ENCODE measurements around the gene AADACL3. TPM values are rescaled to one million over a fixed set of nuclear protein-coding genes. Genes with fewer than 3 reads are reported as not detected.
"Not testable (repeated sequence)": the region's sequence is repeated elsewhere in the genome, so short reads cannot be mapped to it uniquely, and the experiment has no call there.

Gene AADACL3
- total and polyA plus RNA-seq, 5 experiments from 2014 or later = not detected

GRCh38 chr1:12728391-12728790 lies 12.5 kb downstream of the AADACL3 start:
- DNase-seq (no peak), ATAC-seq (no peak)
- Mint-ChIP-seq H3K27me3 (peaks cover 23 to 65% (median 42%) of the 10 kb centered on the region in 5 donors), H3K9me3 (peaks cover 0 to 50% (median 28%) of the 10 kb centered on the region in 9 donors), H3K4me1 (no peaks in the 10 kb centered on the region), H3K4me3 (no peak overlapping the region), H3K36me3 (peaks cover 0 to 12% (median 6%) of the 10 kb centered on the region in 3 donors), H3K27ac (peak overlapping the region in 1 of 10 donors; percentile 2)
- POLR2A ChIA-PET = no interaction called here

GRCh38 chr1:12730156-12730555 lies 14.2 kb downstream of the AADACL3 start:
- DNase-seq (no peak), ATAC-seq (no peak)
- POLR2A ChIA-PET = no interaction called here
- Mint-ChIP-seq H3K27me3 (peaks cover 34 to 67% (median 47%) of the 10 kb centered on the region in 5 donors), H3K4me1 (no peaks in the 10 kb centered on the region), H3K36me3 (peaks cover 0 to 12% (median 8%) of the 10 kb centered on the region in 3 donors), H3K9me3 (peaks cover 0 to 56% (median 32%) of the 10 kb centered on the region in 9 donors), H3K4me3 (no peak overlapping the region), H3K27ac (no peak overlapping the region)

- H3K27me3 Mint-ChIP-seq = peaks cover 40 to 67% (median 51%) of the 10 kb centered on the region in 5 donors
- POLR2A ChIA-PET, H3K4me1 Mint-ChIP-seq, H3K27ac Mint-ChIP-seq, ATAC-seq, H3K4me3 Mint-ChIP-seq, DNase-seq: not testable (repeated sequence)
- peaks cover 0 to 62% (median 36%) of the 10 kb centered on the region in 9 donors for H3K9me3 Mint-ChIP-seq
- H3K36me3 Mint-ChIP-seq = peaks cover 0 to 18% (median 13%) of the 10 kb centered on the region in 3 donors
Observed at GRCh38 chr1:12731084-12731483, 15.2 kb downstream of the AADACL3 start.

DNA sequence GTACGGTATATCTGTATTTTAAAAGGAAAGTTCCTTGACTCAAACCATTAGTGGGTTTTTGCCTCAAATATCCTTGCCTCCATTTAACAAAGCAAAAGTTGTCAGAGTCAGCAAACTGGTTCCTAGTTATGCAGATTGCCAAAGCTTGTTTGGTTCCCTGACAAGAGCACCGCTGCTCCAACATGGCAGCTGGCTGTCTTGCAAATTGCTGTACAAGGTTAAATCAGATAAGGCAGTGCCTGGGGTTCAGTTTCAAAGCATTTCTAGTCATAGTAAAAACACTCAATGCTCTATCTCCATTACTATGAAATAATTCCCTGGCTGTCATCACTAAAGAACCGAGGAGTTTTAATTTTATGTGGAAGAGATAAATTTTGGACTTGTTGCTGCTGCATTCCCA lies 18.7 kb downstream of the AADACL3 start:
- Mint-ChIP-seq H3K27me3 (peaks cover 43 to 76% (median 53%) of the 10 kb centered on the region in 5 donors), H3K9me3 (peaks cover 0 to 62% (median 40%) of the 10 kb centered on the region in 9 donors), H3K4me1 (no peaks in the 10 kb centered on the region), H3K27ac (peak overlapping the region in 1 of 10 donors; percentile 20), H3K4me3 (no peak overlapping the region), H3K36me3 (peaks cover 0 to 34% (median 22%) of the 10 kb centered on the region in 3 donors)
- DNase-seq = no peak
- POLR2A ChIA-PET = no interaction called here
- no peak for ATAC-seq

DNA sequence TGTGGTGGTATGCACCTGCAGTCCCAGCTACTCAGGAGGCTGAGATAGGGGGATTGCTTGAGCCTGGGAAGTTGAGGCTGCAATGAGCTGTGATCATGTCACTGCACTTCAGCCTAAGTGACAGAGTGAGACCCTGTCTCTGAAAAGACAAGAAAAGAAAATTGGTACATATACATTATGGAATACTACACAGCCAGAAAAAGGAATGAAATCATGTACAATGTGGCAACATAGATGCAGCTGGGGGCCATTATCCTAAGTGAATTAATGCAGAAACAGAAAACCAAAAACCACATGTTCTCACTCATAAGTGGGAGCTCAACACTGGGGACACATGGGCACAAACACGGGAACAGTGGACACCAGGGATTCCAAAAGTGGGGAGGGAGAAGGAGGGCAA lies 23.0 kb downstream of the AADACL3 start:
- no peak overlapping the region for H3K4me3 Mint-ChIP-seq
- H3K36me3 Mint-ChIP-seq = peaks cover 0 to 23% (median 16%) of the 10 kb centered on the region in 3 donors
- POLR2A ChIA-PET = no interaction called here
- no peak overlapping the region for H3K27ac Mint-ChIP-seq
- H3K9me3 Mint-ChIP-seq = peaks cover 0 to 22% (median 15%) of the 10 kb centered on the region in 9 donors
- DNase-seq (no peak), ATAC-seq (no peak)
- no peaks in the 10 kb centered on the region for H3K4me1 Mint-ChIP-seq
- peaks cover 19 to 58% (median 44%) of the 10 kb centered on the region in 5 donors for H3K27me3 Mint-ChIP-seq

GRCh38 chr1:12739613-12740012 lies 23.7 kb downstream of the AADACL3 start:
- H3K4me3 Mint-ChIP-seq = no peak overlapping the region
- H3K36me3 Mint-ChIP-seq = peaks cover 0 to 23% (median 16%) of the 10 kb centered on the region in 3 donors
- POLR2A ChIA-PET = no interaction called here
- H3K27me3 Mint-ChIP-seq = peaks cover 24 to 58% (median 42%) of the 10 kb centered on the region in 5 donors
- H3K27ac Mint-ChIP-seq = no peak overlapping the region
- H3K9me3 Mint-ChIP-seq = peaks cover 0 to 18% (median 14%) of the 10 kb centered on the region in 9 donors
- ATAC-seq (no peak), DNase-seq (no peak)
- no peaks in the 10 kb centered on the region for H3K4me1 Mint-ChIP-seq

- no peak for DNase-seq
- peaks cover 29 to 58% (median 36%) of the 10 kb centered on the region in 5 donors for H3K27me3 Mint-ChIP-seq
- peaks cover 2 to 13% (median 3%) of the 10 kb centered on the region in 3 donors for H3K36me3 Mint-ChIP-seq
- ATAC-seq = no peak
- POLR2A ChIA-PET = no interaction called here
- H3K27ac Mint-ChIP-seq = no peak overlapping the region
- peaks cover 0 to 13% (median 10%) of the 10 kb centered on the region in 9 donors for H3K9me3 Mint-ChIP-seq
- H3K4me3 Mint-ChIP-seq = no peak overlapping the region
- peaks cover 0 to 9% (median under 1%) of the 10 kb centered on the region in 4 donors for H3K4me1 Mint-ChIP-seq
Observed at GRCh38 chr1:12741946-12742345, 26.0 kb downstream of the AADACL3 start.

DNA sequence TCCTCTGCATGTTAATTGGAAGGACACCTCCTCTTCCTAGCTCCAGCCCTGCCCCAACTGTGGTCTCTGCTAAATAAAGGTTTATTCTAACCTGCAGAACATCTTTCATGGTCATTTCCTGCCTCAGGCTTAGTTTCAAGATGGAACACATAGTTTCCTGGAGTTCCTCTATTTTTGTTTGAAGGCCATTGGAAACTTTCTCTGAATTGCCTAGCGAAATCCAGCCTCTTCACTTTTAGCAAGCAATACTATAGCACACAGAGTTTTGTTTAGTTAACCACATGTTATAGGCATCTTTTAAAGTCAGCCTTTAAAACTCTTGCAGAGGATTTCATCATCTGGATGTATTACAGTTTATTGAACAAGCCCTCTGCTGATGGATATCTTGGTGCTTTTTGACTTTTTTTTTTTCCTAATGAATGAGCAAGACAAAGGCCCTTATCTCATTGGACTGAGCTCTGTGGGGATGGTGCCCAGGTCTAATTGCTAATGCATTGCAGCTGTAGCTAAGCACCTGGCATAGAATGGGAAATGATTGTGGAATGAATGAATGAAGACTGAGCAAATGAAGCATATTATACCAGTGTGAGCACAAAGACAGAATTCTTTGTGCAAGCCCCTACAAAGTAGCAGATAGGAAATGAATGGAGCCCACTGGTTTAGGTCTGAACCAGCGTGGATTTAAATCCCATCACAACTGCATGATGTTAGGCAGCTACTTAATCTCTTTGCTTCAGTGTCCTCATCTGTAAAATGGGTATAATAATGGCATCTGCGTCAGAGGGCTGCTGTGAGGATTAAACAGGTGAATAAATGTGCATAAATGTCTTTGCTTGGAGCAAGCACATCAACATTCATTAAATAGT lies 29.4 kb downstream of the AADACL3 start:
- H3K27me3 Mint-ChIP-seq = peaks cover 23 to 65% (median 42%) of the 10 kb centered on the region in 5 donors
- no peak overlapping the region for H3K4me3 Mint-ChIP-seq
- H3K9me3 Mint-ChIP-seq = peaks cover 0 to 42% (median 32%) of the 10 kb centered on the region in 9 donors
- POLR2A ChIA-PET = no interaction called here
- DNase-seq (no peak), ATAC-seq (no peak)
- H3K4me1 Mint-ChIP-seq = peaks cover 0 to 9% (median under 1%) of the 10 kb centered on the region in 4 donors
- H3K36me3 Mint-ChIP-seq = peaks cover 6 to 35% (median 14%) of the 10 kb centered on the region in 3 donors
- H3K27ac Mint-ChIP-seq = no peak overlapping the region

DNA sequence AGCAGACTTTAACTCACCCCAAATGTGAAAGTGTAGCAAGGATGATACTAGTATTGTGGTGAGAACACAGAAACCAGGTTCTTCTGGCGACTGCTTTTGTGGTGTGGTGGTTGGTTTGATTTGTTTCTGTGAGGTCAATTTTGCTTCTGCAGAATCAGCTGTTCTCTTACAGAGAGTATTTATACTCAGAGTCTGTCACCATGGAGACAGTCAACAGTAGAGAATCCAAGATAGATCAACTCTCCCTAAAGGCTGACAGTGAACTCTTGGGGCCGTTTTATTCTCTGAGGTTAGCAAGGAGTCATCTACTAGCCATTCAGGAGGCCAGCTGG lies 30.0 kb downstream of the AADACL3 start, which contains the start of gene CFAP107:
CFAP107 (plus strand) TSS at position 209 of the 332 bp plus-strand sequence. CDS start 231 bp downstream, outside the sequence.
- peaks cover 0 to 9% (median under 1%) of the 10 kb centered on the region in 4 donors for H3K4me1 Mint-ChIP-seq
- no peak within 1 kb of the TSS for H3K27ac Mint-ChIP-seq
- no peak within 1 kb of the TSS for H3K4me3 Mint-ChIP-seq
- no peak for ATAC-seq
- POLR2A ChIA-PET = no interaction called here
- DNase-seq = no peak
- H3K27me3 Mint-ChIP-seq = peaks cover 25 to 71% (median 44%) of the 10 kb centered on the region in 5 donors
- H3K36me3 Mint-ChIP-seq = peaks cover 6 to 41% (median 16%) of the 10 kb centered on the region in 3 donors
- H3K9me3 Mint-ChIP-seq = peaks cover 0 to 48% (median 37%) of the 10 kb centered on the region in 9 donors

DNA sequence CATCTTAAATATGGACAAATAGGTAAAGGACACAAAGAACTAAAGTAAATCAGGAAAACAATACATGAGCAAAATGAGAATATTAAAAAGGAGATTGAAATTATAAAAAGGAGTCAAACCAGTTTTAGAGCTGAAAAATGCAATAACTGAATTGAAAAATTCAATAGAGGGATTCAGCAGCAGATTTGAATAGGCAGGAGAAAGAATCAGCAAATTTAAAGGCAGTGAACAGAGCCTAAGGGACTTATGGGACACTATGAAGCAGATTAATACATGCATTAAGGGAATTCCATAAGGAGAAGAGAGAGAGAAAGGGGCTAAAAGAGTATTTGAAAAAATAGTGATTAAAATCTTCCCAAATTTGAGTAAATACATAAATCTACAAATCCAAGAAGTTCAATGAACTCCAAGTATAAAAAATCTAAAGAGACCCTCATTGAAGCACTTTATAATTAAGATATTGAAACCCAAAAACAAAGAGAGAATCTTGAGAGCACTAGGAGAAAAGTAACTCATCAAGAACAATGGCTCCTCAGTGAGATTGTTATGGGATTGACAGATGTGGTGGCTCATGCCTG lies 33.0 kb downstream of the AADACL3 start:
- Mint-ChIP-seq H3K4me3 (no peak overlapping the region), H3K27ac (no peak overlapping the region), H3K9me3 (peaks cover 0 to 49% (median 38%) of the 10 kb centered on the region in 9 donors), H3K36me3 (peaks cover 6 to 41% (median 16%) of the 10 kb centered on the region in 3 donors), H3K4me1 (peaks cover 0 to 9% (median under 1%) of the 10 kb centered on the region in 4 donors), H3K27me3 (peaks cover 26 to 82% (median 44%) of the 10 kb centered on the region in 5 donors)
- no peak for DNase-seq
- no peak for ATAC-seq
- POLR2A ChIA-PET = no interaction called here

- POLR2A ChIA-PET = no interaction called here
- H3K27me3 Mint-ChIP-seq = peaks cover 18 to 65% (median 31%) of the 10 kb centered on the region in 5 donors
- no peak for ATAC-seq
Observed at GRCh38 chr1:12754738-12755137, 38.8 kb downstream of the AADACL3 start.

GRCh38 chr1:12756273-12756672 lies 40.4 kb downstream of the AADACL3 start:
- no peak overlapping the region for H3K27ac Mint-ChIP-seq
- POLR2A ChIA-PET = interaction anchor here (0.5 kb wide), 1 partner anchor 355 kb away, joined by 3 read pairs; no protein-coding TSS in a partner anchor
- H3K4me1 Mint-ChIP-seq = peaks cover 0 to 2% (median 0%) of the 10 kb centered on the region in 4 donors
- H3K36me3 Mint-ChIP-seq = no peaks in the 10 kb centered on the region
- no peak for ATAC-seq
- DNase-seq = no peak
- peaks cover 17 to 55% (median 26%) of the 10 kb centered on the region in 5 donors for H3K27me3 Mint-ChIP-seq
- H3K4me3 Mint-ChIP-seq = no peak overlapping the region
- no peaks in the 10 kb centered on the region for H3K9me3 Mint-ChIP-seq

More at GRCh38 chr1:12754738-12755137, 38.8 kb downstream of the AADACL3 start:
- Mint-ChIP-seq H3K9me3 (peaks cover 0 to 13% (median 10%) of the 10 kb centered on the region in 9 donors), H3K4me3 (no peak overlapping the region), H3K36me3 (peaks cover 0 to 13% (median 7%) of the 10 kb centered on the region in 3 donors), H3K27ac (no peak overlapping the region), H3K4me1 (peaks cover 0 to 2% (median 0%) of the 10 kb centered on the region in 4 donors)
- DNase-seq = no peak
